HepG2 (cell line): ENCODE measurements around the gene RAB18. TPM values are rescaled to one million over a fixed set of nuclear protein-coding genes. Genes with fewer than 3 reads are reported as not detected.

ENCODE experiments used
- ATAC-seq: fragments of 200-7000 bp; cut with Tn5 transposase; 3 replicates; pipeline ENCODE4 v1.9.1; 2020; ENCODE audit warnings: mild to moderate bottlenecking, moderate library complexity
- BruUV-seq: library from RNA; stranded (reverse); fragments of 400-500 nt; replicated peaks from 2 replicates; lab custom pipeline; 2021; lab: Mats Ljungman, UMichigan
- CTCF ChIA-PET: fragments of 300-600 bp; formaldehyde crosslinking; extraction: SDS; loops from one replicate; lab custom pipeline; 2021; ENCODE audit warnings: low total read pairs, inconsistent platforms, low intra/inter-chr PET ratio; lab: Yijun Ruan, JAX
- POLR2A ChIA-PET: fragments of 350-600 bp; sonication (Branson Sonifier 250); formaldehyde crosslinking; loops from one replicate; lab custom pipeline; 2020; ENCODE audit warnings: antibody characterized with exemption, inconsistent platforms; lab: Yijun Ruan, JAX
- DNase-seq: peaks from one replicate; pipeline ENCODE4 v3.0.0-alpha.2; 2015; ENCODE audit warnings: low spot score
- FAIRE-seq: peaks from 3 replicates; lab custom pipeline; 2011; peaks lifted over from hg19 to GRCh38; lab: Jason Lieb, UNC
- H2AFZ ChIP-seq: one replicate; pipeline ENCODE4 v1.6.1; 2011; ENCODE audit warnings: low read length, inconsistent platforms
- H3K27ac ChIP-seq: fragments of 300-600 bp; 3 replicates; pipeline ENCODE4 v1.8.0; 2011; ENCODE audit warnings: mixed run types, mild to moderate bottlenecking, mixed read lengths, low read length, inconsistent platforms; ENCODE audit not compliant: insufficient read depth; ENCODE audit errors: extremely low read length
- H3K27me3 ChIP-seq, 2 experiments: fragments of 200-600 bp in 1 of 2; 2 replicates in 1 of 2; 3 replicates in 1 of 2; pipeline versions ENCODE4 v1.6.0 to v1.8.0; 2011; ENCODE audit warnings: low read length in 2 of 2, mild to moderate bottlenecking in 2 of 2, moderate library complexity in 2 of 2, inconsistent platforms in 1 of 2; ENCODE audit not compliant: insufficient read depth in 2 of 2, control insufficient read depth in 1 of 2
- H3K36me3 ChIP-seq, 2 experiments: fragments of 200-600 bp in 1 of 2; replicated peaks in 1 of 2; 2 replicates in 1 of 2; 3 replicates in 1 of 2; pipeline versions ENCODE4 v1.5.1 to v1.8.0; 2011; ENCODE audit warnings: low read length in 2 of 2, inconsistent platforms in 1 of 2; ENCODE audit not compliant: insufficient read depth in 2 of 2, control insufficient read depth in 1 of 2
- H3K4me1 ChIP-seq: 2 replicates; pipeline ENCODE4 v1.5.1; 2012; ENCODE audit warnings: low read length, inconsistent platforms; ENCODE audit not compliant: insufficient read depth
- H3K4me2 ChIP-seq: 2 replicates; pipeline ENCODE4 v1.6.0; 2011; ENCODE audit warnings: low read depth, low read length, inconsistent platforms
- H3K4me3 ChIP-seq, 3 experiments: fragments of 200-600 bp in 1 of 3; sonication (generic), shearing (Covaris generic) in 1 of 3; replicated peaks in 1 of 3; 2 replicates each; pipeline ENCODE4 v1.5.1; 2011 to 2016; ENCODE audit warnings: low read length in 3 of 3, inconsistent platforms in 2 of 3, low read depth in 2 of 3, mild to moderate bottlenecking in 2 of 3, control low read depth in 1 of 3, mixed read lengths in 1 of 3; ENCODE audit not compliant: insufficient read depth in 1 of 3
- H3K79me2 ChIP-seq: one replicate; pipeline ENCODE4 v1.6.1; 2011; ENCODE audit warnings: low read length, inconsistent platforms; ENCODE audit not compliant: insufficient read depth
- H3K9ac ChIP-seq: 2 replicates; pipeline ENCODE4 v1.6.0; 2011; ENCODE audit warnings: mild to moderate bottlenecking, low read depth, low read length, inconsistent platforms; ENCODE audit not compliant: insufficient read depth
- H3K9me3 ChIP-seq: 2 replicates; pipeline ENCODE4 v1.5.1; 2012; ENCODE audit warnings: mild to moderate bottlenecking, low read length
- H4K20me1 ChIP-seq: 2 replicates; pipeline ENCODE4 v1.6.0; 2011; ENCODE audit warnings: inconsistent platforms, mild to moderate bottlenecking, low read length, moderate library complexity; ENCODE audit not compliant: insufficient read depth
- BHLHE40 ChIP-seq: IDR thresholded peaks from 2 replicates; pipeline ENCODE4 v1.6.1; 2011; ENCODE audit warnings: low read length, improper control_type of control experiment
- HMGA1 ChIP-seq: sonication (generic); formaldehyde crosslinking; conservative IDR thresholded peaks from 2 replicates; pipeline ENCODE4 v1.4.0; 2020; ENCODE audit warnings: missing genetic modification reagents
- HMGXB3 ChIP-seq: sonication (generic); formaldehyde crosslinking; IDR thresholded peaks from 2 replicates; pipeline ENCODE4 v1.4.0; 2020; ENCODE audit warnings: missing genetic modification reagents, borderline replicate concordance
- IRF2 ChIP-seq: IDR thresholded peaks from 2 replicates; pipeline ENCODE4 v1.6.1; 2018; ENCODE audit warnings: missing genetic modification reagents, missing compliant biosample characterization
- JUN ChIP-seq: sonication (generic); formaldehyde crosslinking; IDR thresholded peaks from 2 replicates; pipeline ENCODE4 v1.4.0; 2020; ENCODE audit warnings: mild to moderate bottlenecking, missing genetic modification reagents
- KAT7 ChIP-seq: IDR thresholded peaks from 2 replicates; pipeline ENCODE4 v1.6.1; 2018; ENCODE audit warnings: borderline replicate concordance, missing compliant biosample characterization
- ZNF414 ChIP-seq: sonication (generic); formaldehyde crosslinking; IDR thresholded peaks from 2 replicates; pipeline ENCODE4 v1.5.0; 2020; ENCODE audit warnings: missing genetic modification reagents
- ZNF512 ChIP-seq: sonication (generic); formaldehyde crosslinking; IDR thresholded peaks from 2 replicates; pipeline ENCODE4 v1.4.0; 2020; ENCODE audit warnings: mild to moderate bottlenecking, missing genetic modification reagents
- ZNF543 ChIP-seq: sonication (generic); formaldehyde crosslinking; IDR thresholded peaks from 2 replicates; pipeline ENCODE4 v1.4.0; 2020; ENCODE audit warnings: mild to moderate bottlenecking, missing genetic modification reagents
- ZNF816 ChIP-seq: sonication (generic); formaldehyde crosslinking; IDR thresholded peaks from 2 replicates; pipeline ENCODE4 v1.8.0; 2022; ENCODE audit warnings: missing genetic modification reagents, mild to moderate bottlenecking, borderline replicate concordance
- WGBS: methylation state at CpG from one replicate; pipeline ENCODE4 v1.1.6; 2017; ENCODE audit warnings: low lambda C conversion rate; 5-methylcytosine and 5-hydroxymethylcytosine counted together
- in situ Hi-C: cut with HindIII; loops from 2 replicates; pipeline ENCODE4 v1.10.0; 2017; ENCODE audit warnings: low pct_unique_long_range_greater_than_20kb; ENCODE audit not compliant: extremely low pct_ligation_motif_present
- intact Hi-C: fragments of 100-400 bp; cut with micrococcal nuclease; formaldehyde crosslinking; loops from one replicate; pipeline ENCODE4 v1.10.0; 2022; ENCODE audit not compliant: unreplicated experiment
- polyA plus RNA-seq, 8 experiments: library from polyadenylated mRNA; depleted of rRNA in 3 of 8; stranded (reverse) in 7 of 8; unstranded in 1 of 8; fragments of >200 nt; fragmentation: Illumina TruSeq in 4 of 8; extraction: Trizol in 4 of 8; gene quantifications; 2 replicates each; pipeline versions ENCODE4 v1.2.1 to v1.2.3, GENCODE V29; 2011 to 2016; ENCODE audit warnings: low read depth in 4 of 8, missing spikeins in 1 of 8, mixed read lengths in 1 of 8; ENCODE audit not compliant: insufficient read depth in 1 of 8
- total RNA-seq, 5 experiments: library from RNA; depleted of rRNA; stranded (reverse); fragments of >200 nt; fragmentation: Illumina TruSeq; extraction: Trizol; gene quantifications; 2 replicates each; pipeline ENCODE4 v1.2.3, GENCODE V29; 2016; ENCODE audit warnings: low read depth in 1 of 5

The RAB18 gene
- total and polyA plus RNA-seq, 2 of the 13 experiments (the other 11 are each of a cell fraction or from before 2014, with no cell fraction given) = 22.3 to 69.1 TPM

- no TSS peak for BruUV-seq
- no peaks in the 10 kb centered on the region for H3K9me3 ChIP-seq
- H3K4me2 ChIP-seq = no peak overlapping the region
- intact Hi-C loops (no loop called here), in situ Hi-C loops (no loop called here)
- FAIRE-seq (no peak), DNase-seq (no peak), ATAC-seq (no peak)
- no peak overlapping the region for H3K4me3 ChIP-seq
- no peaks in the 10 kb centered on the region for H3K79me2 ChIP-seq
- no peaks in the 10 kb centered on the region for H3K4me1 ChIP-seq
- H3K9ac ChIP-seq = no peak overlapping the region
- H3K27me3 ChIP-seq = no peaks in the 10 kb centered on the region
- CTCF ChIA-PET = no interaction called here
- H4K20me1 ChIP-seq = no peaks in the 10 kb centered on the region
- H3K27ac ChIP-seq = no peak overlapping the region
- 96% methylated on average over 2 of the region's 2 CpGs for WGBS
- POLR2A ChIA-PET = no interaction called here
- 0 out of 5 replicates have a peak, but pooled peaks cover 0 to 5% of the 10 kb centered on the region in 2 experiments for H3K36me3 ChIP-seq
- H2AFZ ChIP-seq = no peak overlapping the region
- TF ChIP-seq IRF2 (CRISPR knock-in tag) (no peak), HMGXB3 (CRISPR knock-in tag) (no peak), HMGA1 (CRISPR knock-in tag) (no peak), ZNF414 (CRISPR knock-in tag) (no peak), ZNF543 (CRISPR knock-in tag) (no peak), JUN (CRISPR knock-in tag) (no peak), KAT7 (CRISPR knock-in tag) (no peak), ZNF816 (CRISPR knock-in tag) (no peak), BHLHE40 (no peak), ZNF512 (CRISPR knock-in tag) (no peak)
Observed at GRCh38 chr10:27547047-27547446, 42.9 kb downstream of the RAB18 start.
